Heart right ventricle (tissue), 16 donors: ENCODE data around the gene HIVEP2. TPM values are rescaled to one million over a fixed set of nuclear protein-coding genes. Genes with fewer than 3 reads are reported as not detected.

Experiments
- ATAC-seq, 8 donors: fragments of 200-7000 bp; cut with Tn5 transposase; one replicate each; pipeline ENCODE4 v1.9.1; 2020; ENCODE audit warnings: mild to moderate bottlenecking in 8 of 8, moderate library complexity in 8 of 8, moderate number of reproducible peaks in 1 of 8
- DNase-seq, 2 donors: peaks; one replicate each; pipeline ENCODE4 v3.0.0-alpha.2; 2020
- H3K27ac ChIP-seq, 10 donors: fragments of 200-600 bp; sonication (generic) in 2 of 10; one replicate each; pipeline versions ENCODE4 v1.5.0 to v1.8.0; 2020 to 2022; ENCODE audit warnings: mild to moderate bottlenecking in 3 of 10
- H3K27me3 ChIP-seq, 7 donors: fragments of 200-600 bp; one replicate each; pipeline ENCODE4 v1.8.0; 2021 to 2022; ENCODE audit warnings: mild to moderate bottlenecking in 2 of 7
- H3K36me3 ChIP-seq, 9 donors: fragments of 200-600 bp; sonication (generic) in 1 of 9; one replicate each; pipeline versions ENCODE4 v1.5.0 to v1.8.0; 2020 to 2022; ENCODE audit warnings: mild to moderate bottlenecking in 2 of 9
- H3K4me1 ChIP-seq, 9 donors: fragments of 200-600 bp; sonication (generic) in 1 of 9; one replicate each; pipeline versions ENCODE4 v1.5.0 to v1.8.0; 2020 to 2022; ENCODE audit warnings: mild to moderate bottlenecking in 4 of 9
- H3K4me3 ChIP-seq, 10 donors: fragments of 200-600 bp; sonication (generic) in 2 of 10; one replicate each; pipeline versions ENCODE4 v1.5.0 to v1.8.0; 2020 to 2022; ENCODE audit warnings: mild to moderate bottlenecking in 7 of 10, moderate library complexity in 2 of 10
- H3K9me3 ChIP-seq, 11 donors: fragments of 200-600 bp in 10 of 11; sonication (generic) in 2 of 11; one replicate each; pipeline versions ENCODE4 v1.5.0 to v1.8.0; 2013 to 2022; ENCODE audit warnings: mild to moderate bottlenecking in 2 of 11, control low read depth in 1 of 11, moderate library complexity in 1 of 11
- WGBS, 2 donors: extraction: QIAGEN DNeasy Blood & Tissue Kit; methylation state at CpG; one replicate each; pipeline ENCODE4 v1.1.7; 2013; ENCODE audit warnings: inconsistent platforms in 1 of 2; 5-methylcytosine and 5-hydroxymethylcytosine counted together
- intact Hi-C, 10 donors: fragments of 100-400 bp; cut with DNase I; formaldehyde crosslinking; loops; one replicate each; pipeline versions ENCODE4 v1.11.1 to v1.14.2; 2022
- polyA plus RNA-seq, 2 donors: library from polyadenylated mRNA; stranded (reverse); fragments of 200-250 nt; gene quantifications; one replicate each; pipeline ENCODE4 v1.2.3, GENCODE V29; 2013
- total RNA-seq, 10 donors: library from RNA; stranded (reverse); fragmentation: NEBNext Ultra II Directional in 3 of 10; extraction: Animal tissue kit (Norgen Biotek cat#: 25700) in 3 of 10; gene quantifications; one replicate each; pipeline versions ENCODE4 v1.2.1 to v1.2.4, GENCODE V29; 2021 to 2023
- TF ChIP-seq, protein P1 (sequence below), 9 donors: fragments of 200-600 bp; sonication (generic) in 2 of 9; IDR thresholded peaks; one replicate each; pipeline versions ENCODE4 v1.5.0 to v1.8.0; 2021 to 2022; ENCODE audit warnings: antibody characterized with exemption in 9 of 9, mild to moderate bottlenecking in 5 of 9, moderate library complexity in 1 of 9
- donor health status: Arrhythmogenic right ventricular cardiomyopathy.
- donor health status: ischemic (EF 13 %, LVEDD 7.1; RV severe dilation, severe dysfunction).
- donor health status: healthy with polysubstance abuse.
- donor health status: DM: no; HTN: yes; CAD: no.
- donor health status: DM: no; HTN: no; CAD: no.
- donor health status: ischemic (EF 25% LVEDD 6.9; RV normal size, moderate dysfunction).
- donor health status: ischemic (EF 25% LVEDD 5.7; RV mildly dilated, moderate dysfunction).
- donor health status: healthy.
- donor health status: DM: yes; HTN: yes; CAD: no.
- donor health status: Ischemic cardiomyopathy.
- donor health status: ischemic (EF 35%, LVEDD 5.7; RV mildly dilated, moderate dysfunction).
- donor health status: nonischemic (EF 11% LVEDD 7.7; RV severe dilation, severe dysfunction).
- donor health status: DM: yes; HTN: yes; CAD: no.
- donor health status: PGD.
- donor health status: ischemic (EF 29% LVEDD 5.4; RV normal size, mild dysfunction).
- donor health status: nonischemic (EF 23%, LVEDD 6.1; RV moderate dilation, normal function).

The HIVEP2 gene
- total and polyA plus RNA-seq, 12 donors = 2.1 to 31.6 (median 21.2) TPM

GRCh38 chr6:142874676-142875075 is 70.3 kb downstream of the HIVEP2 start:
- H3K27ac ChIP-seq = peak overlapping the region in 2 of 10 donors; percentile 17 to 77
- H3K27me3 ChIP-seq = no peaks in the 10 kb centered on the region
- H3K4me3 ChIP-seq = no peak overlapping the region
- ATAC-seq = no peak
- intact Hi-C loops = loop anchor here in 1 of 10 donors (10.0 kb wide), 1 partner anchor 70 kb away; the partner anchor contains the start of gene HIVEP2
- H3K4me1 ChIP-seq = peaks cover 6 to 63% (median 40%) of the 10 kb centered on the region in 9 donors
- WGBS, 2 donors = 29 to 32% methylated on average over 1 of the region's 1 CpG
- DNase-seq = no peak
- H3K36me3 ChIP-seq = no peaks in the 10 kb centered on the region
- H3K9me3 ChIP-seq = peaks cover 0 to 8% (median 0%) of the 10 kb centered on the region in 11 donors
- TF ChIP-seq, protein P1, sequence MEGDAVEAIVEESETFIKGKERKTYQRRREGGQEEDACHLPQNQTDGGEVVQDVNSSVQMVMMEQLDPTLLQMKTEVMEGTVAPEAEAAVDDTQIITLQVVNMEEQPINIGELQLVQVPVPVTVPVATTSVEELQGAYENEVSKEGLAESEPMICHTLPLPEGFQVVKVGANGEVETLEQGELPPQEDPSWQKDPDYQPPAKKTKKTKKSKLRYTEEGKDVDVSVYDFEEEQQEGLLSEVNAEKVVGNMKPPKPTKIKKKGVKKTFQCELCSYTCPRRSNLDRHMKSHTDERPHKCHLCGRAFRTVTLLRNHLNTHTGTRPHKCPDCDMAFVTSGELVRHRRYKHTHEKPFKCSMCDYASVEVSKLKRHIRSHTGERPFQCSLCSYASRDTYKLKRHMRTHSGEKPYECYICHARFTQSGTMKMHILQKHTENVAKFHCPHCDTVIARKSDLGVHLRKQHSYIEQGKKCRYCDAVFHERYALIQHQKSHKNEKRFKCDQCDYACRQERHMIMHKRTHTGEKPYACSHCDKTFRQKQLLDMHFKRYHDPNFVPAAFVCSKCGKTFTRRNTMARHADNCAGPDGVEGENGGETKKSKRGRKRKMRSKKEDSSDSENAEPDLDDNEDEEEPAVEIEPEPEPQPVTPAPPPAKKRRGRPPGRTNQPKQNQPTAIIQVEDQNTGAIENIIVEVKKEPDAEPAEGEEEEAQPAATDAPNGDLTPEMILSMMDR (IDR thresholded peaks at IDR 0.05) = no peak

GRCh38 chr6:142872376-142872775 is 72.6 kb downstream of the HIVEP2 start:
- peak overlapping the region in 1 of 10 donors; percentile 5 for H3K4me3 ChIP-seq
- DNase-seq (no peak), ATAC-seq (peak in 5 of 8 donors; percentile 18 to 51 (median 36))
- 41 to 53% methylated on average over 3 of the region's 3 CpGs for WGBS, 2 donors
- no peaks in the 10 kb centered on the region for H3K27me3 ChIP-seq
- TF ChIP-seq, protein P1 (IDR thresholded peaks at IDR 0.05) = no peak
- intact Hi-C loops = loop anchor here in 2 of 10 donors (2.0 to 10.0 kb wide), 2 partner anchors 28 to 72 kb away; partner anchors contain the start of gene HIVEP2 (in 1 of the 2)
- H3K9me3 ChIP-seq = peaks cover 0 to under 1% (median 0%) of the 10 kb centered on the region in 11 donors
- no peaks in the 10 kb centered on the region for H3K36me3 ChIP-seq
- H3K4me1 ChIP-seq = peaks cover 6 to 76% (median 60%) of the 10 kb centered on the region in 9 donors
- peak overlapping the region; percentile 24 to 77 (median 56) for H3K27ac ChIP-seq

- peak; percentile 60 to 93 (median 84) for ATAC-seq
- intact Hi-C loops = loop anchor here in 2 of 10 donors (2.0 to 10.0 kb wide), 2 partner anchors 27 to 73 kb away; partner anchors contain the start of gene HIVEP2 (in 1 of the 2)
- H3K9me3 ChIP-seq = no peaks in the 10 kb centered on the region
- DNase-seq = peak in 1 of 2 donors; percentile 56
- peaks cover 6 to 80% (median 65%) of the 10 kb centered on the region in 9 donors for H3K4me1 ChIP-seq
- no peaks in the 10 kb centered on the region for H3K36me3 ChIP-seq
- 20 to 22% methylated on average over 4 of the region's 4 CpGs for WGBS, 2 donors
- TF ChIP-seq, protein P1 (IDR thresholded peaks at IDR 0.05) = no peak
- no peaks in the 10 kb centered on the region for H3K27me3 ChIP-seq
- H3K27ac ChIP-seq = peak overlapping the region; percentile 5 to 77 (median 56)
- H3K4me3 ChIP-seq = peak overlapping the region in 1 of 10 donors; percentile 5
Measured at GRCh38 chr6:142871910-142872331, 73.1 kb downstream of the HIVEP2 start.

DNA sequence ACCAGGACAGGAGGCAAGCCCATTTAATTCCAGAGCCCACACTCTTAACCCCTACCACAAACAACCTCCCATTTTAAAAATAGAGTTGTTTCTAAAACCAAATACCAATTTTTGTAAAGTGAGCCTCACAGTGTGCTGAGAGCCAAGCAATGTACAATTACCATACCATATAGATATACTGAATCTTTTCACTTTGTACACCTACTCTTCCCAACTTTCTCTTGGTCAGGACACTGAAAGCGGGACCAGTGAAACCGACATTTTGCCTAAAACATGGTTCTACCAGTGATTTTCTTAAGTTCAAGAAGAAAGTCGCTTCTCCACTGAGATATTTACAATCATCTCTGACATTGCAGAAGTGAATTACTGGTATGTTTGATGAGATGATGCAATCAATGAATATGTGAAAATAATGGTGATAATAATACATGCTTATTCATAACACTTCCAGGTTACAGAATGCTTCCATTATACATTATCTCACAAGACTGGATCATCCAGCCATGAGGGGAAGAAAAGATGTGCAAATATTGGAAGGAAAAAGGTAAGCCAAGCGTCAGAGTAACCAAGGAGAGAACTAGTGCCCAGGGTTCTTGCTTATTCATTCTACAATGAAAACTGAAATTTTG is 74.1 kb downstream of the HIVEP2 start:
- Histone ChIP-seq H3K27me3 (no peaks in the 10 kb centered on the region), H3K4me1 (peaks cover 6 to 88% (median 66%) of the 10 kb centered on the region in 9 donors), H3K27ac (peak overlapping the region in 4 of 10 donors; percentile 2 to 77 (median 44)), H3K9me3 (no peaks in the 10 kb centered on the region), H3K36me3 (no peaks in the 10 kb centered on the region), H3K4me3 (no peak overlapping the region)
- DNase-seq (no peak), ATAC-seq (no peak)
- TF ChIP-seq, protein P1 (IDR thresholded peaks at IDR 0.05) = no peak
- 87 to 97% methylated on average over 4 of the region's 4 CpGs for WGBS, 2 donors
- intact Hi-C loops = loop anchor here in 1 of 10 donors (10.0 kb wide), 1 partner anchor 74 kb away; the partner anchor contains the start of gene HIVEP2
